ENCODE measurements around the gene TLR5.

Gene TLR5

DNA sequence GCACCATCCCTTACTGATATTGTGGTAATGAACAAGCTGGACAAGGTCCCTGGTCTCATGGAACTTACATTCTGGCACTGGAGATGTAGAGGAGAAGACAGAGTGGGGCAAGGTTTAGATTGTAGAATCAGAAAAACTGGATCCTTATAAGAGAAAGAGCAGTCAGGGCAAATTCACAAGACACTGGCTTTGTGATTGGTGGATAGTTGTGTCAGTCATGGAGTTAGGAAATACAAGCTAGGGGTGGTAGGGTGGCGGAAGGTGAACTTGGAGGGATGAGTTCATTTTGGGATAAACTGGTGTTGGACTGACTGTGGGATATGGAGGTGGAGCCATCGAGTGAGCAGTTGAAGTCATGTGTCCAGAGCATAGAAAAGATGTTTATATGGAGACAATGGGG is 3.7 kb upstream of the TLR5 start:
- no peak for DNase-seq

DNA sequence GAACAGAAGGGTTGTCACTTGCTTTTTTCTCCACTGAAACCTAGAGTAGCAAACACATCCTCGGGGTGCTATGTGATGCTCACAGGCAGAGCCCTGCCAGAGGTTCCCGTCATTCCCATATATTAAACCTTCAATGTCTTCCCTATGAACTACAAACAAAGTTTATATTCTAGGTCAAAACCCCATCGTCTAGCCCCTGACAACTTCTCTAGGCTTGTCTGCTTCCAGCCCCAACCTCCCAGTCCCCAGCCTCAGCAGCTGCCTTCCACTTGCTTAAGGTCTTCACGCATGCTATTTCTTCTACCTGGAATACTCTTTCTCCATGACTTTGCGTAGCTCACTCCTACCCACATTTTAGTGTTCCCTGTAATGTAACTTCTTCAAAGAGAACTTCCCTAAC is 1.9 kb upstream of the TLR5 start:
- DNase-seq = no peak

DNA sequence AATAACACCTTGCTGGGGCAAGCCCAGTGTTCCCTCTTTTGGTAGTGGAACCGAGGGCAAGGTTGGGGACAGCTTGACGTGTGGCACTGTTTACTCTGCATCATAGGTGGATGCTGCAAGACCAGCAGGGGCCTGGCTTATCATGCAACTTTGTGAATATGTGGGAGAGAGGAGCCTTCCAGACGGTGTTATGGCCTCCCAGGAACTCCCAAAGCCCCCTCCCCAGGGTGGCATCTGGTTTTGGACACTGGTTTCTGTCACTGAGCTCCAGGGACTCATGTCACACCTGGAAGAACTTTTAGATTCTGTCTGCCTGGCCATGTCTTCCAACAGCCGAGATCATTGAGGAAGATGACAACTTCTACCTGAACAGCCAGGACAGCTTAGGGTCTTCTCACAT is 1.4 kb upstream of the TLR5 start:
- DNase-seq = no peak

DNA sequence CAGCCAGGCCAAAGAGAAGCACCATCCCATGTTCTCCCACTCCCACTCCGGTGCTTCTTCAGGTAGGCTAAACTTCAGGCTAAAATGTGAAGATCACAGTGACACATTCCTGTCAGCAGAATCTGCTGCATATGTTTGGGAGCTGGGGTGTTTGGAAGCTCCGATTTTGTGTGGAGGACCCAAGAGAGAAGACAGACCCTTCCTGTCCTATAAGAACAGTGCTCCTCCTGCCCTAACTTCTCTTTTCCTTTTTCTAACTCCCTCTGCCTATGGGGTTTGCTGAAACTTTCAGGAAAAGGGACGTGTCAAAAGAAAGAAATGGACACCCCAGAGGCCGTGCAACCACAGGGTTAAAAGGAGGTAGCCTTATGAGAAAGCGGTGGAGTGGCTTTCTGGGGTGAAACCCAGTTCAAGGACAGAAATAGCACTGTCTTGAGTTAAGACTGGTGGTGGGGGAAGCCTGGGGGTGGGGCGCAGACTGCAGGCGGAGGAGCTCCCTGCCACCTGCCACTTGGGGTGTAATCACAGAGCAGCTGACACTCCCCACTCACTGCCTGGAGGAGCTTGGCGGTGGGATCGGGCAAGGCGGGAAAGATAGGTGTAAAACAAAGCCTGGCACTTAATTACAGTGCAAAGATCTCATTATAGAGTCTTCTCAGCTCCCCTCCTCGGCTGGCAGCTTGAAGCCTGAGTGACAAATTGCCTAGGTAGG is 645 bp upstream of the TLR5 start:
- DNase-seq = peak; percentile 6

- DNase-seq = no peak
Measured at GRCh38 chr1:223142269-223142668, 779 bp downstream of the TLR5 start.

- peak; percentile 48 for DNase-seq
Measured at GRCh38 chr1:223140611-223141405, 2.2 kb downstream of the TLR5 start.

DNA sequence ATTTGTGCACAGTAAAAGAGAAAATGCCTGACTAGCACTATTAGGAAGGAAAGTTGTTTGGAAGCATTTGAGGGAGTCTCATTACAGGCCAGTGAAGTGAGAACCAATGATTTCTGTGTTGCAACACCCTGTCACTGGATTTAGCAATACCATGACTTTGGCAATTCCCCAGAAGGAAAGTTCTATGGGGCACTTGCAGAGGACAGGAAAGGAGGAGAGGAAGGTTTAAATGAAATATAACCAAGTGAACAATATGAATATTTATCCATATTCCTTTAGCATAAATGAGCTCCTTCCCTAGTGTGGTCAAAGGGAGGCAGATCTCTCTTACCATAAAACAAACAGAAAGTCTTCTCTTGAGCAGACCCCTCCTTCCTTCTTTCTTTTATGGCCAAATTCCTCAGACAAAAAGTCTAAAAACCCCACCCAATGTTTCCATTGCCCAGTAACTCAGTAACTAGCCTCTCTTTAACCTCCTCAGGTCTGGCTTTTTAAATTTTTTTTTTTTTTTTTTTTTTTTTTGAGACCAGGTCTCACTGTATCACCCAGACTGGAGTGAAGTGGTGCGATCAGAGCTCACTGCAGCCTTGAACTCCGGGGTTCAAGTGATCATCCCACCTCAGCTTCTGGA is 5.5 kb downstream of the TLR5 start:
- DNase-seq = no peak

DNA sequence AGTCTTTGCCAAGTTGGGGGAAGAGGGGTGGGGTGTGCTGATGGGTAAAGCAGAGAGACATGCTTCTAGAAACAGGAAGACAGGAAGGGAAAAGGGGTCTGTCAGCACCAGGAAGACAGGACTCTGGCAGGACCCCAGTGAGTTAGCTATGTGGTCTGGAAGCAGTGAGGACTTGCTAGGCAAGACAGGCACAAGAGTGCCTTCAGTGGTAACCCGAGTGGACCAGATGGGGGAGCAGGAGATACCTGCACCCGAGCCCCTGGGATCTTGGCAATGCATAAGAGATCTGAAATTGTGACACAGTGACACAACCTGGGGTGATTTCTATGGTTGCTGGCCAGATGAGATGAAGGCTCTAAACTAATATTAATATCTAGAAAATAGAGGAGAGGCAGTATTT is 7.0 kb downstream of the TLR5 start:
- DNase-seq = no peak

- no peak for DNase-seq
Measured at GRCh38 chr1:223135176-223135942, 7.7 kb downstream of the TLR5 start.

DNA sequence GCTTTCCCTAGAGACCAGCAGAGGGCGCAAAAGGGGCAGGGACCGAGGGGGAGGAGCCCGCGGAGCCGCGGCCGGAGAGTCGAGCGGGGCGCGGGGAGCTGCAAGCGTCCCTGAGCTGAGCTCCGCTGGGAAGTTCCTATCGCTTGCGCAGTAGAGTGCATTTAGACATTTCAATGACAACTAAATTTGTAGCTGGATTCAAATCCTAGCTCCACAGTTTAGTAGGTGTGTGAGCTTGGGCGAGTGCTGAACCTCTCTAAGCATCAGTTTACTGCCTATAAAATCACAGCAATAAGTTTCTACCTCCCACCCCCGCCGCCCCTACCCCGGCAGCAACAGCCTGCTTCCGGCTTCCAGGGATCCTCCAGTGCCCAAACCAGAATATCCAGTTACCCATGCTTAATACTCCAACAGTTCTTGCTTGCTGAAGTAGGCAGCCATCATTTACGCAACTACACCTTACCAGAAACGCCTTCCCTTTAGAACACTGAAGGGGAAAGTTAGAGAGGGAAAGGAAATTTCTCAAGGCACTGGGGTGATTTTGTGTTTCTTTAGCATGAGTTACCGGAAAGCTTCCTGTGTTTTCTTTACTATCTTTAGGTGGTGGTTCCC is 9.1 kb downstream of the TLR5 start:
- peak; percentile 26 for DNase-seq

DNA sequence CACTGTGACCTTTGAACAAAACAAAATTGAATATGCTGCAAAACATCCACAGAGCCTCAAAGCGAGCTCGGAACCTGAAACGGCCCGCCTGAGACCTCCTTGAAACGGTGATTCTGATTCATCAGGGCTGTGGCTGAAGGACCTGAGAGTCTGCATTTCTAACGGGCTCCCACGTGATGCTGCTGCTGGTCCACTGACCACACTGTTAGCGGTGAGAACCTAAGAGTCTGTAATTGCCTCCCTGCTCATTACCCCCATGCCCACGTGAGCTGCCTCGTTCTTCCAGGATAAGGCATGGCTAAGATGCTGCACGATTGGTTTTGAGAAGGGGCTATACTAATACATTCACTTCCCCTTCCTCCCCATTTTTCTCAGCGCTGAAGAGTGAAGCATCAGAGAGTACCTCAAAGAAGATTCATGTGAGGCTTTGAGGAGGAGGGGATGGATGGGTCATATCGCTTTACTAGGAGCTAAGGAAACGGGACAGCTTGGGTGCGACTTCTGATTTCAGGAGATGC is 9.7 kb downstream of the TLR5 start:
- no peak for DNase-seq

DNA sequence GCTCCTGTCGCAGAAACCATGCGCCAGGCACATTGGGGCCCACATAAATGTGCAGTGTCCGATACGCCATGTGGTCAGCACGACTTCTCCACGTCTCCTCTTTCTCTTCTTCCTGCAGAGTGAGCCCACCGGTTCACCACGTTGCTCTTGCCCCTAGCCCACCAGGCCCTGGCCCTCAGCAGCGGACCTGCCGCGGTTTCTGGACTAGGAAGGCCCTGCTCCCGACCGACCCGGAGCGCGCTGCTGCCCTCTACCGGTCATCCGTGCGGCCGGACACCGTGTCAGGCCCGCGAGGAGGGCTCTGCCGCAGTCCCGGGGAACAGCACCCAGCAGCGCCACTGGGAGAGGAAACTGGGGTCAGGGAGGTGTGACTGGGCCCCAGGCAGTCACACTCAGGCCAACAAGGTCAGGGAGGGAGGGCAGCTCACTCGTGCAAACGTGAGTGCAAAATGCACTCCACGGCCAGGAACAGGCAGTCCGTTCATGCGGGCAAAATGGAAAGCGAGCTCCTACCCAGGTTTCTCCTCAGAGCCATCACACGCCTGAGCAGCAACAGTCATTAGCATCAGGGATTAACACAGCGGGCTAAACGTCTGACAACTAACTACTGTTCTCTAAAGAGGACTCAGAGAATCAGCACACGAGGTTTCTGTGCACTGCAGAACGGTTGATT is 13.7 kb downstream of the TLR5 start:
- no peak for DNase-seq

GRCh38 chr1:223126741-223127140 is 16.3 kb downstream of the TLR5 start:
- DNase-seq = no peak

- no peak for DNase-seq
Measured at GRCh38 chr1:223125766-223126165, 17.3 kb downstream of the TLR5 start.

- DNase-seq = no peak
Measured at GRCh38 chr1:223123011-223123610, 19.9 kb downstream of the TLR5 start.

DNA sequence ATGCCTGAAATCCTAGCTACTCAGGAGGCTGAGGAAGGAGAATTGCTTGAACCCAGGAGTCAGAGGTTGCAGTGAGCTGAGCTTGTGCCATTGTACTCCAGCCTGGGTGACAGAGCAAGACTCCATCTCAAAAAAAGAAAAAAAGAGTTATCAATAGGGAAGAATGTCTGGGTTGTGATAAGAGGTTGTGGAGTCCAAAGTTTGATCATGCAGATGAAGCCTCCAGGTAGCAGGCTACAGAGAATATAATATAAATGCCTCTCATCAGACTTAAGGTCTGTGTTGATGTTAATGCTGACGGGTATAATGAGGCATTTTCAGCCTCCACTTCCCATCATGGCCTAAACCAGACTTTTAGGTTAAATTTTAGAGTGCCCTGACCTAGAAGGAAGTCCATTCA is 24.6 kb downstream of the TLR5 start:
- no peak for DNase-seq

GRCh38 chr1:223116950-223117349 is 26.1 kb downstream of the TLR5 start:
- no peak for DNase-seq

GRCh38 chr1:223114871-223115270 is 28.2 kb downstream of the TLR5 start:
- DNase-seq = no peak

- no peak for DNase-seq
Measured at GRCh38 chr1:223110952-223111351, 32.1 kb downstream of the TLR5 start.

DNA sequence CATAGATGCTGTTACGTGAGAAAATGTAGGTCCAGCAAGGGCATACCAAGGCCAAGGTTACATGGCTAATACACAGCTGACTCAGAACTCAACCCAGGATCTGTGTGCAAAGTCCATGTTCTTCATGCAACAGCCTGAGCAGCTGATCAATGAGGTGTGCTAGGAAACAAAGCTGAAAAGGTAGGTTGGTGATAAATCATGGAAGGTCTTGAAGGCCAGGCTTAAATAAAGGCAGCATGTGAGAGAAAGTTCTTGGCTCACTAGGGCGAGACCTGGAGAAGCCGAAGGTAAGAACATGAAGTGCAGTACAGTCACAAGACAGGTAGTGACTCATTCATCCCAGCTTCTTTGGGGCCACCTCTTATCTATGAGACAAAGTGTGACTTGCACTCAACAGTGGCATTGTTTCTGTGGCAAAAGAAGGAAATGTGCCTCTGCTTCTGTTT is 33.4 kb downstream of the TLR5 start:
- DNase-seq = no peak

- DNase-seq = no peak
Measured at GRCh38 chr1:223106856-223107255, 36.2 kb downstream of the TLR5 start.

DNA sequence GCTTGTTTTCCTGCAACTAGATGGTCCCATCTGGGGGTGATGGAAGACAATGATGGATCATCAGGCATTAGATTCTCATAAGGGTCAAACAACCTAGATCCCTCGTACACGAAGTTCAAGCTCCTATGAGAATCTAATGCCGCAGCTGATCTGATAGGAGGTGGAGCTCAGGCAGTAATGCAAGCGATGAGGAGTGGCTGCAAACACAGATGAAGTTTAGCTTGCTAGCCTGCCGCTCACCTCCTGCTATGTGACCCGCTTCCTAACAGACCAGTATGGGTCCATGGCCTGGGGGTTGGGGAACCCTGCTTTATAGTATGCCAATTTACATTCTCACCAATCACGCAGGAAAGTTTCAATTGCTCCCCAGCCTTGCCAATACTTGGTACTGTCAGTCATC is 37.5 kb downstream of the TLR5 start:
- no peak for DNase-seq

All from NCI-H524 treated with DMSO at 0.1 percent for 48 hours (cell line).